ENCODE results near the gene ETFB. TPM values are rescaled to one million over a fixed set of nuclear protein-coding genes. Genes with fewer than 3 reads are reported as not detected.

Gene ETFB
- total RNA-seq, 4 donors from 2014 or later: 125 to 305 (median 154) TPM

GRCh38 chr19:51337861-51338562 lies 28.2 kb downstream of the ETFB start:
- H3K4me1 ChIP-seq: peaks cover 0 to 15% (median 6%) of the 10 kb centered on the region in 4 donors
- TF ChIP-seq, protein P1, sequence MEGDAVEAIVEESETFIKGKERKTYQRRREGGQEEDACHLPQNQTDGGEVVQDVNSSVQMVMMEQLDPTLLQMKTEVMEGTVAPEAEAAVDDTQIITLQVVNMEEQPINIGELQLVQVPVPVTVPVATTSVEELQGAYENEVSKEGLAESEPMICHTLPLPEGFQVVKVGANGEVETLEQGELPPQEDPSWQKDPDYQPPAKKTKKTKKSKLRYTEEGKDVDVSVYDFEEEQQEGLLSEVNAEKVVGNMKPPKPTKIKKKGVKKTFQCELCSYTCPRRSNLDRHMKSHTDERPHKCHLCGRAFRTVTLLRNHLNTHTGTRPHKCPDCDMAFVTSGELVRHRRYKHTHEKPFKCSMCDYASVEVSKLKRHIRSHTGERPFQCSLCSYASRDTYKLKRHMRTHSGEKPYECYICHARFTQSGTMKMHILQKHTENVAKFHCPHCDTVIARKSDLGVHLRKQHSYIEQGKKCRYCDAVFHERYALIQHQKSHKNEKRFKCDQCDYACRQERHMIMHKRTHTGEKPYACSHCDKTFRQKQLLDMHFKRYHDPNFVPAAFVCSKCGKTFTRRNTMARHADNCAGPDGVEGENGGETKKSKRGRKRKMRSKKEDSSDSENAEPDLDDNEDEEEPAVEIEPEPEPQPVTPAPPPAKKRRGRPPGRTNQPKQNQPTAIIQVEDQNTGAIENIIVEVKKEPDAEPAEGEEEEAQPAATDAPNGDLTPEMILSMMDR (IDR thresholded peaks at IDR 0.05): no peak
- no peak for TF ChIP-seq POLR2A (IDR thresholded peaks at IDR 0.05)
- no peak overlapping the region for H3K27ac ChIP-seq
- H3K27me3 ChIP-seq: no peaks in the 10 kb centered on the region
- DNase-seq: no peak
- H3K36me3 ChIP-seq: no peaks in the 10 kb centered on the region
- no peak overlapping the region for H3K4me3 ChIP-seq
- no peaks in the 10 kb centered on the region for H3K9me3 ChIP-seq

DNA sequence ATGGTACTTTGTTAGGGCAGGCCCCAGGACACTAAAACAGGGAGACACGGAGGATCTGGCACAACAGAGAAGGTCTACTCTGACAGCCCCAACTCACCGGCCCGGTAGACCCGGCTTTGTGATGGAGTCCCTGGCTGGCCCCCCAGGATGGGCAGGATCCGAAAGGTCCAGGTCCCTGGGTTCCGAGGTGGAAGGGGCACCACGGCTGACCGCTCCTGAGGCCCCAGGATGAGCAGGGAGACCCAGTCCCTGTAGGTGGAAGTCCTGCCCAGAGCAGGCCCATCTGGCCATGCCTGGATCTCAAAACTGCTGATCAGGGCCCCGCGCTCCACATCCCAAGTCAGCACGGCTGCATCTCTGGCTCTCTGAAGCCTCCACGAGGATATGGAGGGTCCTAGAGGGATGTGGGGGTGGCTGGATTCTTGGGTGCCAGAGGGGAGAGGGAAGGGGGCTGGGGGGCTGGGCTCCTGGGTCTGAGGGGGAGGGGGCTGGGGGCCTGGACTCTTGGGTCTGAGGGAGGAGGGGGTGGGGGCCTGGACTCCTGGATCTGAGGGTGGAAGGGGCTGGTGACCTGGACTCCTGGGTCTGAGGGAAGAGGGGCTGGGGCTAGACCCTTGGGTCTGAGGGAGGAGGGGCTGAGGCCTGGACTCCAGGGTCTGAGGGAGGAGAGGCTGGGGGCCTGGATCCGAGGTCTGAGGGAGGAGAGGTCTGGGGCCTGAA lies 28.9 kb downstream of the ETFB start:
- H3K27me3 ChIP-seq: no peaks in the 10 kb centered on the region
- H3K4me1 ChIP-seq: peaks cover 0 to 15% (median 6%) of the 10 kb centered on the region in 4 donors
- no peaks in the 10 kb centered on the region for H3K36me3 ChIP-seq
- DNase-seq: no peak
- peaks cover 0 to 1% (median 0%) of the 10 kb centered on the region in 4 donors for H3K9me3 ChIP-seq
- no peak overlapping the region for H3K27ac ChIP-seq
- H3K4me3 ChIP-seq: no peak overlapping the region
- TF ChIP-seq POLR2A (IDR thresholded peaks at IDR 0.05): no peak
- TF ChIP-seq, protein P1 (IDR thresholded peaks at IDR 0.05): no peak

DNA sequence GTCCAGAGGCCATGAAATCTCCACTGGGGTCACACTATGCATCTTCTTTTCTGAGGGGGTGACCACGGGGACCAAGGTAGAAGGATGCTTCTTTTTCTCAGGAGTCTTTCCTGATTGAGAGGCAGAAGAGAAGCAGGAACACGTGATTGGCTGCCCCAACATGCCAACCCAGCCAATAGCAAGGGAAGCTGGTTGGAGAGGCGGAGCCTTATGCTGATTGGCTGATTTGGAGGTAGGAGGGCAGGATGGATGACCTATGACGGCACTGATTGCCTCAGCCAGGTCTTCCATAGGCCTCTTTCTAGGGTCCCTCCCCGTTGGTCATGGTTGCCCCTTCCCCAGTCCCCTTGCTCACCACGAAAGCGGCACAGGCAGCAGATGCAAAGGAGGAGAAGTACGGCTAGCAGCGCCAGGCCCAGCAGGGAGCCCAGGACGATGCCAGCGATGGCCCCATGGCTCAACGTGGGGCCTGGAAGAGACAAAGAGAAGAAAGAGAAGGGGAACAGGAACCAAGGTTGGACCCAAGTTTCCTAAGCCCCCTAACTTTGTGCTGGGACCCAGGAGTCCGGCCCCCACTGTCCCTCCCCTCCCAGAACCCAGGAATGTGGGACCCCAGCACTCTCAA lies 32.2 kb downstream of the ETFB start:
- H3K36me3 ChIP-seq: no peaks in the 10 kb centered on the region
- no peak for DNase-seq
- H3K4me3 ChIP-seq: no peak overlapping the region
- H3K27me3 ChIP-seq: no peaks in the 10 kb centered on the region
- TF ChIP-seq POLR2A (IDR thresholded peaks at IDR 0.05): no peak
- TF ChIP-seq, protein P1 (IDR thresholded peaks at IDR 0.05): no peak
- peaks cover 0 to 3% (median 0%) of the 10 kb centered on the region in 4 donors for H3K9me3 ChIP-seq
- H3K4me1 ChIP-seq: no peaks in the 10 kb centered on the region
- H3K27ac ChIP-seq: no peak overlapping the region

DNA sequence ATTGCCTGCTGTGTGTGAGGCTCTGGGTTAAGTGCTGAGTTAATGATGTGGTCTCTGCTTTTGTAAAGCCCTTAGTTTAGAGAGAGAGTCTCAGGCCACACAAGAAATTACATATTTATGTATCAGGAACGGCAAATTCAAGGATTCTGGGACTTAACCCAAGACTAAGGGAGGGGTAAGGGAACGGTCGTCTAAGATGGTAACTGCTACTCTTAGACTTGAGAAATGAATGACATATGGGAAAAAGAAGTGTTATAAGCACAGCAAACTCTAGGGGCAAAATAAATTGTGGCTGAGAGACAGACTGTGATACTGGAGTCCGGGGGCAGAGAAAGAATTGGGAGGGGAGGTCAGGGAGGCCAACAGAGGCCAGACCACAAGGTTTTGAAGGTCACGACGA lies 34.5 kb downstream of the ETFB start:
- H3K9me3 ChIP-seq: peaks cover 0 to 3% (median 0%) of the 10 kb centered on the region in 4 donors
- no peak overlapping the region for H3K4me3 ChIP-seq
- H3K27ac ChIP-seq: no peak overlapping the region
- peaks cover 0 to 11% of the 10 kb centered on the region in 2 donors for H3K27me3 ChIP-seq
- TF ChIP-seq POLR2A (IDR thresholded peaks at IDR 0.05): no peak
- peaks cover 0 to 11% (median 2%) of the 10 kb centered on the region in 4 donors for H3K4me1 ChIP-seq
- no peak for DNase-seq
- no peaks in the 10 kb centered on the region for H3K36me3 ChIP-seq

- Histone ChIP-seq H3K27me3 (peaks cover 0 to 11% of the 10 kb centered on the region in 2 donors), H3K4me3 (no peak overlapping the region)
- TF ChIP-seq, protein P1 (IDR thresholded peaks at IDR 0.05): no peak
- no peak for TF ChIP-seq POLR2A (IDR thresholded peaks at IDR 0.05)
Measured at GRCh38 chr19:51331193-51331592, 35.0 kb downstream of the ETFB start.

More at GRCh38 chr19:51331193-51331592, 35.0 kb downstream of the ETFB start:
- Histone ChIP-seq H3K27ac (no peak overlapping the region), H3K36me3 (no peaks in the 10 kb centered on the region), H3K9me3 (peaks cover 0 to 3% (median 0%) of the 10 kb centered on the region in 4 donors), H3K4me1 (peaks cover 0 to 11% (median 2%) of the 10 kb centered on the region in 4 donors)
- DNase-seq: no peak
